C4-2B (cell line): ENCODE data around the gene PDE5A.

Source experiments
- CTCF ChIP-seq: fragments of 450-650 bp; conservative IDR thresholded peaks from 2 replicates; pipeline ENCODE4 v1.5.1; 2017; ENCODE audit warnings: mild to moderate bottlenecking
- ZFX ChIP-seq: fragments of 450-650 bp; IDR thresholded peaks from 2 replicates; pipeline ENCODE4 v1.6.1; 2017

- TF ChIP-seq CTCF (no peak), ZFX (no peak)
These were observed 98.8 kb downstream of the PDE5A start for GRCh38 chr4:119529788-119530187.
